ENCODE measurements around the gene DUOX1.
"Not testable (repeated sequence)": the region's sequence is repeated elsewhere in the genome, so short reads cannot be mapped to it uniquely, and the experiment has no call there.

DUOX1 gene

GRCh38 chr15:45093622-45094357 lies 36.0 kb upstream of the DUOX1 start:
- DNase-seq (ENCODE audit: insufficient read length) (no peak), FAIRE-seq (no peak)
- no peak for TF ChIP-seq TAF1 (IDR thresholded peaks at IDR 0.05; ENCODE audit: borderline replicate concordance, low read depth, low read length)
- TF ChIP-seq POLR2AphosphoS5 (IDR thresholded peaks at IDR 0.05; ENCODE audit: low read depth, low read length): no peak
- TF ChIP-seq POLR2A (IDR thresholded peaks at IDR 0.05; ENCODE audit: low read depth, low read length): no peak

- TF ChIP-seq POLR2A (IDR thresholded peaks at IDR 0.05; ENCODE audit: low read depth, low read length) (no peak), TAF1 (IDR thresholded peaks at IDR 0.05; ENCODE audit: borderline replicate concordance, low read depth, low read length) (no peak), POLR2AphosphoS5 (IDR thresholded peaks at IDR 0.05; ENCODE audit: low read depth, low read length) (no peak)
- FAIRE-seq (no peak), DNase-seq (ENCODE audit: insufficient read length) (no peak)
These were observed 35.5 kb upstream of the DUOX1 start for GRCh38 chr15:45094358-45094730.

GRCh38 chr15:45095661-45096060 lies 34.1 kb upstream of the DUOX1 start:
- DNase-seq (ENCODE audit: insufficient read length): no peak
- no peak for FAIRE-seq

GRCh38 chr15:45097466-45097865 lies 32.3 kb upstream of the DUOX1 start:
- DNase-seq (ENCODE audit: insufficient read length) (no peak), FAIRE-seq (no peak)

More at GRCh38 chr15:45095661-45096060, 34.1 kb upstream of the DUOX1 start:
- TF ChIP-seq POLR2AphosphoS5 (IDR thresholded peaks at IDR 0.05; ENCODE audit: low read depth, low read length) (no peak), POLR2A (IDR thresholded peaks at IDR 0.05; ENCODE audit: low read depth, low read length) (no peak), TAF1 (IDR thresholded peaks at IDR 0.05; ENCODE audit: borderline replicate concordance, low read depth, low read length) (no peak)

GRCh38 chr15:45099549-45100165 lies 30.1 kb upstream of the DUOX1 start:
- no peak for TF ChIP-seq POLR2A (IDR thresholded peaks at IDR 0.05; ENCODE audit: low read depth, low read length)
- no peak for TF ChIP-seq TAF1 (IDR thresholded peaks at IDR 0.05; ENCODE audit: borderline replicate concordance, low read depth, low read length)
- TF ChIP-seq POLR2AphosphoS5 (IDR thresholded peaks at IDR 0.05; ENCODE audit: low read depth, low read length): no peak
- FAIRE-seq (no peak), DNase-seq (ENCODE audit: insufficient read length) (no peak)

More at GRCh38 chr15:45097466-45097865, 32.3 kb upstream of the DUOX1 start:
- TF ChIP-seq POLR2AphosphoS5 (IDR thresholded peaks at IDR 0.05; ENCODE audit: low read depth, low read length) (no peak), POLR2A (IDR thresholded peaks at IDR 0.05; ENCODE audit: low read depth, low read length) (no peak), TAF1 (IDR thresholded peaks at IDR 0.05; ENCODE audit: borderline replicate concordance, low read depth, low read length) (no peak)

- DNase-seq (ENCODE audit: insufficient read length) (no peak), FAIRE-seq (no peak)
- TF ChIP-seq POLR2A (IDR thresholded peaks at IDR 0.05; ENCODE audit: low read depth, low read length) (no peak), TAF1 (IDR thresholded peaks at IDR 0.05; ENCODE audit: borderline replicate concordance, low read depth, low read length) (no peak), POLR2AphosphoS5 (IDR thresholded peaks at IDR 0.05; ENCODE audit: low read depth, low read length) (no peak)
These were observed 28.7 kb upstream of the DUOX1 start for GRCh38 chr15:45100884-45101625.

GRCh38 chr15:45101749-45102148 lies 28.0 kb upstream of the DUOX1 start:
- TF ChIP-seq TAF1 (IDR thresholded peaks at IDR 0.05; ENCODE audit: borderline replicate concordance, low read depth, low read length): no peak
- no peak for TF ChIP-seq POLR2AphosphoS5 (IDR thresholded peaks at IDR 0.05; ENCODE audit: low read depth, low read length)
- TF ChIP-seq POLR2A (IDR thresholded peaks at IDR 0.05; ENCODE audit: low read depth, low read length): no peak
- FAIRE-seq (no peak), DNase-seq (ENCODE audit: insufficient read length) (no peak)

- DNase-seq (ENCODE audit: insufficient read length): no peak
- no peak for TF ChIP-seq POLR2AphosphoS5 (IDR thresholded peaks at IDR 0.05; ENCODE audit: low read depth, low read length)
- no peak for TF ChIP-seq POLR2A (IDR thresholded peaks at IDR 0.05; ENCODE audit: low read depth, low read length)
- TF ChIP-seq TAF1 (IDR thresholded peaks at IDR 0.05; ENCODE audit: borderline replicate concordance, low read depth, low read length): no peak
- FAIRE-seq: no peak
These were observed 27.6 kb upstream of the DUOX1 start for GRCh38 chr15:45102226-45102625.

GRCh38 chr15:45104170-45104569 lies 25.6 kb upstream of the DUOX1 start:
- FAIRE-seq; DNase-seq (ENCODE audit: insufficient read length): not testable (repeated sequence)

- no peak for DNase-seq (ENCODE audit: insufficient read length)
- TF ChIP-seq POLR2AphosphoS5 (IDR thresholded peaks at IDR 0.05; ENCODE audit: low read depth, low read length) (no peak), POLR2A (IDR thresholded peaks at IDR 0.05; ENCODE audit: low read depth, low read length) (no peak), TAF1 (IDR thresholded peaks at IDR 0.05; ENCODE audit: borderline replicate concordance, low read depth, low read length) (no peak)
- no peak for FAIRE-seq
These were observed 24.2 kb upstream of the DUOX1 start for GRCh38 chr15:45105586-45105985.

- no peak for FAIRE-seq
- TF ChIP-seq TAF1 (IDR thresholded peaks at IDR 0.05; ENCODE audit: borderline replicate concordance, low read depth, low read length): no peak
- DNase-seq (ENCODE audit: insufficient read length): no peak
These were observed 23.6 kb upstream of the DUOX1 start for GRCh38 chr15:45106002-45106790.

Data from GM12892 (cell line).